Measurements from ENCODE around the gene EMSY.

Gene EMSY

DNA sequence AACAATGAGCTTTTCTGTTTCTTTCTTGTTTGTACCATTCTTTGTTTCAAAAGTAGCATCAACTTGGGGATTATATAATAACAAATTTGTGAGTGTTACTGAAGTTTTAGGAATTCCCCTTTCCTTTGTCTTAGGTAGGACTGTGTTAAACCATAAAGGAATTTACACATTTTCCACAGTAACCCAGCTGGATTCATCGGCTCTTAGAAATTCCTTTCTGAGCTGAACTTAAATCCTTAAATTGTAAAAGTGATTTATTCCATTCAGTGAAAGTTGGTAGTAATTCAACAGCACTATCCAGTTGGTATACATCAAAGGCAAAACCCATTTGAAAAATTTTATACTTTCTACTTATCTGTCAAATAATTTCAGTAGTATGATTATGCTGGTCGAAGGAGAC is 11.8 kb downstream of the EMSY start:
- no peak for DNase-seq (ENCODE audit: low read depth in 2 of 2)

DNA sequence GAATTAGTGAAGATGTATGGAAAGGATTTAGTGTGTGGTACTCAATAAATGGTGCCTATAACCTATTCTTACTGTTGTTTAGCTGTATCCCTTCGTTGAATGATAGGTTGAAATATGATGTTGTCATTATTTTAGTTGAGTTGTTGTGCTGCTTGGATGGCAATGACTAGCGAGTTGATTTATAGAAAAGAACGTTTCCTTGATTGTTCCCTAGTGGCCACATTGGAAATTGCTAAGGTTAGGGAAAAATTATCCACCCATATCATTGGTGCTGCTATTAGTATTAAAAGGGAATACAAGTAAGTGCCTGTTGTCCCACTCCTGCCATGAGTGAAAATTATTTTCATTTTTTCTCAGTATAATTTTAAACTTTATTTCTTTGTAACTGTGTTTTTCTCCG is 14.5 kb downstream of the EMSY start:
- no peak for DNase-seq (ENCODE audit: low read depth in 2 of 2)

DNA sequence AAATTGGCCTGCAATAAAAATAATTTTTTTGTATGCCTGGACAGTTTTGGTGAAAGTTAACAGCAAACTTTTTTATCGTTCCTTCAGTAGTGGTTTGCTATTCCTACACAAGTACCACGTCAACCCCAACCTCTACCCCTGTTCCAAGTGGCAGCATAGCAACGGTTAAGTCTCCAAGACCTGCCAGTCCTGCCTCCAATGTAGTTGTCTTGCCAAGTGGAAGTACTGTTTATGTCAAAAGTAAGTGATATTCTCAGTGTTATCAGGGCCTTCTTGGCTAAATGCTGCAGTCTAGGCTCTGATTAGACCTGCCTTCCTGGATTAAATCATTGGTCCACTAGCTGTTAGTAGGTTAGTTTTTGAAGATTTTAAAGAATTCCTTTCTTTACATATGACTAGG is 15.0 kb downstream of the EMSY start:
- no peak for DNase-seq (ENCODE audit: low read depth in 2 of 2)

DNA sequence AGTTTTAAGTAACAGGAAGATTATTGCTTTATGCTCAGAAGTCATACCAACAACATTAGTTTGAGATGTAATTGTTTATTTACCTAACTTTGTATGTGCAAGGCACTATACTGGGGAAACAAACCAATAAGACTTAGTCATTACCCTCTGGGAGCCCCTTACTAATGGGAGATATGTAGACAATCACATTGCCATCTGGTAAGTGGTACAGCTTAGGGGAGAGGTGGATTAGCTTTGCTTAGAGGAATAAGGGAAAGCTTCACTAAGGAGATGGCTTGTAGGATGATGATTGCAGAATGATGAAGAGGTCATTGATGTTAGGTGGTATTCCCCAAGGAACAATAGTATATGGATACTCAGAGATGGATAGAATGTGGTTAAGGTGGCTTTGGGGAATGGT is 17.5 kb downstream of the EMSY start:
- DNase-seq (ENCODE audit: low read depth in 2 of 2), result no peak

DNA sequence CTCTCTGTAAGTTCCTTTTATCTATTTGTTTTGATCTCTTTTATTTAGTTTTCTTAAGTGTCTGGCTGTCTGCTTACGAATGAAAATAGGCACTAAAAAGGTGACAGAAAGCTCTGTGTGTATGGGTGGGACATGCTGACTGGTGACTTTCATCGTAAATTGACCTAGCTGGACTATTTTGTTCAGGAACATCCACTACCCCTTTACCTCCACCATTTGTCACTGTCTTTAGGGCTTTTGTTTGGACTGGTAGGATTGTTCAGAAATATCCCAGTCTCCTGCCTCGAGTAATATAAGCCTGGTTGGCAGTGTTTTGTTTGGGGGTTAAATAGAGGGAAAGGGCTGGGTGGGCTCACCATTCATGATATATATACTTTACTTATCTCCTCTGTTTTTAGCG is 20.9 kb downstream of the EMSY start:
- no peak for DNase-seq (ENCODE audit: low read depth in 2 of 2)

DNA sequence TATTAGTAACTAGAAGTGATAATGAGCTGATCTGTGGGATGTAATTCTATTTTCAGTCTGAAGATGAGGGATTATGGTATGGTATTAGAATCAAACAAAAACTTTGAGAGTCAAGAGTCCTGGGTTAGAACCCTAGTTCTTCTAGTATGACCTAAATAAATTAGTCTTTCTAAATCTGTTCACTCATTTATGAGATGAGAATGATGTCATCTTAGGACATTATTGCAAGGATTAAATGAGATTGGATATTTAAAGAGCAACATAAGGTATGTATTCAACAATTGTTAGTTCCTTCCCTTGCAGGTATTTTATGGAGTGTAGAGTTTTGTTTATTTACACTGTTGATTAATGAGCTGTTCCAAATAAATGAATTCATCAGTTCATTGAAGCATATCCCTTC is 21.8 kb downstream of the EMSY start:
- no peak for DNase-seq (ENCODE audit: low read depth in 2 of 2)

DNA sequence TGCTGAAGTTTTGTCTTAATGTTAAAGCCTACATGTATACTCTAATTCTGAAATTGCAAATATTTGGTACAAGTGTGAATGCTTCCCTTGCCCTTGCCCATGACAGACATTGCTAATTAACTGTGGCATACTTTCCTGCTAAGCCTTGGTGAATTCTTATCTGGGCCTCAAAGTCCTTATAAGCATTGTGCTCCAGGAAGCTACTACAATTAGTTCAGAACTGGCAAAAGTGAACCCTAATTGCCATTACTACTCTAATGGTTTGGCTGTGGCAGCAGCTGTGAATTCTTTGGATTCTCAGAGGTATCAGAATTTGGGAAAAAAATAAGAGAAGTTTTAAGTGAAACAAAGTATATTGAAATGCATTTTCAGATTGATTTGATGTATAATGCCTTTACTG is 24.3 kb downstream of the EMSY start:
- no peak for DNase-seq (ENCODE audit: low read depth in 2 of 2)

DNA sequence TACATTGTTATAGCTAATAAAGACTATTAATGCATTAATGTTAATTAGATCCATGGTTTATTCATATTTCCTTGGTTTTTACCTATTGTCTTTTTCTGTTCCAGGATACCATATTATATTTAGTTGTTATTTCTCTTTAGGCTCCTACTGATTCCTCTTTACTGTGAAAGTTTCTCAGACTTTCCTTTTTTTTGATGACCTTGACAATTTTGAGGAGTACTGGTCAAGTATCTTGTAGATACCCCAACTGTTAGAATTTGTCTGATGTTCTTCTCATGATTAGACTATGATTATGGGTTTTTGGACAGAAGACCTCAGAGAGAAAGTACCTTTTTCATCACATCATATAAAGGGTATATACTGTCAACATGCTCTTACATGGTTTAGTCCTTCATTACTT is 26.6 kb downstream of the EMSY start:
- no peak for DNase-seq (ENCODE audit: low read depth in 2 of 2)

DNA sequence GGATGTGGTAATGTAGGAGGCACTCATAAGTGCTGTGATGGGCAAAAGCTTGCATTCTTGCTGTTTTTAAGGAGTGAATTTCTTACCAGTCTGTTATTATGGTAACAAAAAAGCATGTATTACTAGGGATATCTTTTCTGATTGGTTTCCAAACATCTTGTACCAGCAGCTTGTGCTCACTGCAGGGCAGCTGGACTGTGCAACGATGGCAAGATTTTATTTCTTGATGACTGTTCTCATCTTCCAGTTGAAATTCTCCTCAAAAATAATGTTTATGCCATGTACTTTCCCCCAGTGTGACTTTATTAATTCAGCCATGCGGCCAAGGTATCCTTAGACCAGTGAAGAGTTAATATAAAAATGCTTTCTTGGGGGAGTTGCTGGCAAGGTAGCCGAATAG is 35.4 kb downstream of the EMSY start:
- DNase-seq (ENCODE audit: low read depth in 2 of 2), result no peak

DNA sequence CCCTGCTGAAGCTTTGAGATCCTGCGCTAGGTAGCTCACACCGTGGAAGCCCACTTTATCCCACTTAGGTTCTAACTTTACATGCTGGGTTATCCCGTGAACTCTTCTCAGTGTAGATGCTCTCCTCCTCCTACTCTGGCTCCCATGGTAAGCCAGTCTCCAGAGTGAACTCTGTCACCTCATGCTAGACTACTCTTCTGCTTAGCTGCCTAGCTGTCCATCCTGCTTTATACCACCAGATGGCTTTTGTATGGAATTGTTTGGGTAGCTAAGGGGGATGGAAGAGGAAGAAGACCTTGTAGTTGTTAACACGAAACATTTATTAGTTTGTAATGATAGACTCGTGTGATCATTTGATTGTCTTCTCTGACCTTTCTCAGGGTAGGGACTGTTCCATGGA is 46.8 kb downstream of the EMSY start:
- DNase-seq (ENCODE audit: low read depth in 2 of 2), result no peak

DNA sequence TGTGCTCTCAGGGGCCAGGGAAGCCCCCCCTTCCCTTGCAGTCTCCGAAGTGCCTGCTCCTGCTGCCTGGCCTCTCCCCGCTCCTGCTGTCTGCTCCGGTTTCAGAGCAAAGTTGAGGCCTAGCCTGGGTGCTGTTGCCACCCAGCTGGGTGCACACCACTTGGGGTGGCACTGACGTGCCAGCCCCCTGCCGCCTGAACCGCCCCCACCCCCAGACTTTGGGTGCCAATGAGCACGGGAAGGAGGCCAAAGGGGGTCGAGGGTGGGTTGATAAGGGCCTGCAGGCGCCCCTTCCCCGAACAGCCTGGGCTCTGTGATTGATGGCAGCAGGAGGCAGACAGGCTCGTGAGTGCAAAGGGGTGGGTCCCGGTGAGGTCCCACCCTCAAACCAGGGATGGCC is 48.2 kb downstream of the EMSY start:
- no peak for DNase-seq (ENCODE audit: low read depth in 2 of 2)

DNA sequence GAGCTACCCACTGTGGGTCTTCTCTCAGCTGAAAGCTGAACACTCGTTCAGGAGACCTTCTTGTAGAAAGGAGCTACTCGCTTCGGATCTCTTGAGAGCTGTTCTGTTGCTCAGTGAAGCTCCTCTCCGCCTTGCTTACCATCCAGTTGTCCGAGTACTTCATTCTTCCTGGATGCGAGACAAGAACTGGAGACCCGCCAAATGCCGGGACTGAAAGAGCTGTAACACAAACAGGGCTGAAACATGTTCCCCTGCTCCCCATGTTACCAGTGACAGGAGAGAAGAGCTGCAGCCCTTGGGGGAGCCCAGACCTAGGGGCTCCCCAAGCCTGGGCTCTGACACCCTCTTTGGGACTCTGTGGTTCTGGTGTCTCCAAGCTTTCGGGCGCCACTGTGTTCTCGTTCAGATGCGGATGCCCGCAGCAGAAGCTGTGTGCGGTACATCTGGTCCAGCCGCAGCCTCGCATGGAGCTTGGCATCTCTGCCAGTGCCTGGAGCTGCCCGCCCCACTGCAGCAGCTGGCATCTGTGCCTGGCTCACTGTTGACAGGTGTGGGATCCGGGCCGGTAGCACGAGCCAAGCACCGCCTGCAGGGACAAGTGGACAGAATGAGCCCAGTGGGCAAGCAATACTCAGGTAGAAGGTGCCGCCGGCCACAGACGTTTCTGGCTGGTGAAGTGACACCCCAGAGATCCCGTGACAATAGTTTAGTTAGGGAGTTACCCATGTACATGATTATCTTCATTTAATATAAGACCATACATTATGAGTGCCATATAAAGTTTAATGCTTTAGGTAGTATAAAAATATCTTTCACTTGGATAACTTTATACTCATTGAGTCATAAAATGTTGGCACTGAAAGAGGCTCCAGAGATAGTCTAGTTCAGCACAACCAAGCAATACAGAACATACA is 49.1 kb downstream of the EMSY start:
- DNase-seq (ENCODE audit: low read depth in 2 of 2), result no peak

DNA sequence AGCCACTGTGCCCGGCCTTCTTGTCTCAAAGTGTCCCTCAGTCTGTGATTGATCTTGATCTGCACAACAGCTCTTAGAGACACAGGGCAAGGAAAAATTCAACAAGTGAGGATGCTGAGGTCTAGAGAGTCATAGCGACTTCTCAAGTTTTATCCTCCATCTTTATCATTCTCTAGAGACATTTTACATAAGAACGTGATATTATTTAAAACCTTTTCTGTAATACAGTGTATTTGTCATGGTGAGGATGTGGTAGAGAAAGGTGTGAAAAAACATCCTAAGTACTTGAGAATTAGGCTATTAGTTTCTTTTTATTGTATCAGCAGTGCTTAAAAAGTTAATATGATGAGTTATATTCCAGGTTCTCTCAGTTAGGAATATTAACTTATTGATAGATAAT is 50.2 kb downstream of the EMSY start:
- DNase-seq (ENCODE audit: low read depth in 2 of 2), result no peak

DNA sequence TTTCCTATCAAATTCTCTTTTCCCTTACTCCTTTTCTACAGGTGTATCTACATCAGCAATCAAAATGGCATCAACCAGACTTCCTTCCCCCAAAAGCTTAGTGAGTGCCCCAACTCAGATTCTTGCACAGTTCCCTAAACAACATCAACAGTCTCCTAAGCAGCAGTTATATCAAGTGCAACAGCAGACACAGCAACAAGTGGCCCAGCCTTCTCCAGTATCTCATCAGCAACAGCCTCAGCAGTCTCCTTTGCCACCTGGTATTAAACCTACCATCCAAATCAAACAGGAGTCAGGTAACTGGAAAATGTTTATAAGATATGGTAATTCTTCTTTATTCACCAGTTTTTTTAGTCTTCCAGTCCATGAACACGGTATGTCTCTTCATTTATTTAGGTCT is 51.4 kb downstream of the EMSY start:
- DNase-seq (ENCODE audit: low read depth in 2 of 2), result no peak

DNA sequence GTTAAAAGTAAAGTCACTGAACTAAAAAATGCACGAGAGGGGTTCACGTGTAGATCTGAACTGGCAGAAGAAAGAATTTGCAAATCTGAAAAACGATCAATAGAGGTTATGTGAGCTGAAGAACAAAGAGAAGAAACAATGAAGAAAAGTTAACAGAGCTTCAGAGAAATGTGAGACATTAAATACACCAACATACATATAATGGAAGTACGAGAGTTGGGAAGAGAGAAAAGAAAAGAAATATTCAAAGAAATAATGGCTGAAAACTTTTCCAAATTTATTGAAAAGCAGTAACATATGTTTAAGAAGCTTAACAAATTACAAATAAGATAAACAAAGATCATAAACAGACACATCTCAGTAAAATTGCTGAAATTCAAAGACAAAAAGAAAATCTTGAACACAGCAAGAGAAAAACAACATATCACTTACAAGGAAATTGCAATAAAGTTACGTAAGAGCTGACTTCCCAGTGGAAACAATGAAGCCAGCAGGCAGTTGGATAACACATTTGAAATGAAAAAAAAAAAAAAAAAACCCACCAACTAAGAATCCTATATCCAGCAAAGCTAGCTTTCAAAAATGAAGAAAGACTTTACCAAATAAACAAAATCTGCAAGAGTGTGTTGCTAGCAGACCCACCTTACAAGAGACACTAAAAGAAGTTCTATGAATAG is 56.8 kb downstream of the EMSY start:
- no peak for DNase-seq (ENCODE audit: low read depth in 2 of 2)

DNA sequence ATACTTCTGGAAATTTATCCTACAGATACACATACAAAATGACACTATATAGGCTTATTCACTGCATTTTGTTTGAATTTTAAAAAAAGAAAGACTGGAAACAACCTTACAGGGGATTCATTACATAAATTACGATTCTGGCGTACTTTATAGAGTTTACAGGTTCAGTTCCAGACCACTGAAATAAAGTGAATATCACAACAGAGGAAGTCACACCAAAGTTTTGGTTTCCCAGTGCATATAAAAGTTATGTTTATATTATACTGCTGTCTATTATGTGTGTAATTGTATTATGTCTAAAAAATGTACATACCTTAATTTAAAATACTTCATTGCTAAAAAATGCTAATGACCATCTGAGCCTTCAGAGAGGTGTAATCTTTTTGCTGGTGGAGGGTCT is 62.0 kb downstream of the EMSY start:
- no peak for DNase-seq (ENCODE audit: low read depth in 2 of 2)

DNA sequence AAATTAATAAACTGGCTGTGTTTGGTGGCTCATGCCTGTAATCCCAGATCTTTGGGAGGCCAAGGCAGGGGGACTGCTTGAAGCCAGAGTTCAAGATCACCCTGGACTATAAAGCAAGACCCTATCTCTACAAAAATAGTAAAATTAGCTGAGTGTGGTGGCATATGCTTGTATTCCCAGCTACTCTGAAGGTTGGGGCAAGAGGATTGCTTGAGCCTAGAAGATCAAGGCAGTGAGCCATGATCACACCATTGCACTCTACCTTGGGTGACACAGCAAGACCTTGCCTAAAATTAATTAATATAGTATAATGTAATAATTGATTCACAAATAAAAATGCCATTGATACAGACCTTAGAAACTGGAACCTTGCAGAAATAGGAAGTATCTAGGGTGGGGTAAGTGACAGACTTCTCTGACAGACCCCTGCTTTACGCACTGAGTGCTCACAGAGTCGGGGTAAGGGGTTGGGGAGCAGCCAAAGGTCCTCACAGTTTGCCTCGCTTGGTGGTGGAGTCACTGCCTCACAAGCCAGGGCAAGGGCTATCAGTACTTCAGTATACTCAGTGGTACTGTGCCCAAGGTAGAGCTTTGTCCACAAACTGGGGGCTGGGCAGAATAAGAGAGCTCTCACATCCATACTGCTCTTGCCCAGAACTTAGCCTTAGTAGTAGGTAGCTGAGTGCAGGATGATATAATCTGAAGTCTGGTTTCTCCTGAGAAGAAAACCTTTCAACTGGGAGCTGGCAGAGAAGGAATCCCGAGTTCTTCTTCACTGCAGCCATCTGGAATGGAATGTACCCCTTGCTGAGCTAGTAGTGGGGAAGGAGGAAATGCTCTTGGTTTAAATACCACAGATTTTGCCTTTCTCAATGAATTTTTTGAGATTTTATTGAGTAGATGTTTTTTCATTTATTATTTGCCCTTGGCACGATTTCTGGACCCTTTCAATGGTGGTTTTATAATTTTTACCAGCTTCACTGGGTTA is 65.5 kb downstream of the EMSY start:
- DNase-seq (ENCODE audit: low read depth in 2 of 2), result no peak

DNA sequence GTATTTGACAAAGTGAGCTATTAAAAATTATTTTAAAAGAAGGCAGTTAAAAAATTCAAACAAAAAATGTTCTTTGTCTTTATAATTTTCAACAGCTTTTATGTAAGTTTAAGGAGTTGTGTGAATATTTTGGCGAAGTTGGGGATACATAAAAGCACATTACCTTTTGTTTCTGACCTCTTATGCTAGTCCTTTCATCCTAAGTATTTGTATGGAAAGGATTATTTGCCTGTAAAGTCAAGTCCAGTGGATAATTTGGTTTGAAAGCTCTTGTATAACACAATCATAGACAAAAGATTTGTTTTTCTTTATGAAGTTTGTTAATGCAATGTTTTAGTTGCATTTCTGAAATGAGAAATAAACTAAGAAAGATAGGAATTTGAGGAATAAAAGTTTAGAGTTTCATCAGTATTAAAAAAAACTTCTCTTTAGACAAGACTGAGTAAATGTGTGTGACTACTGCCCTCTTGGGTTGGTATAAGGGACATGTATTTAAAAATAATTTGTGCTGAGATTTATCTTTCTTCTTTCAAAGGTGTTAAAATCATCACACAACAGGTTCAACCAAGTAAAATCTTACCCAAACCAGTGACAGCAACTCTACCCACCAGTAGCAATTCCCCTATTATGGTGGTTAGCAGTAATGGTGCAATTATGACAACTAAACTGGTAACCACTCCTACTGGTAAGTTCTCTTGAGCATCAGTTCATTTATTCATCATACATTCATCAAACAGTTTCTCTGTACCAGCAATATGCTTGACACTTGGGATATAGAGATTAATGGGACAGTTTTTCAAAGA is 68.2 kb downstream of the EMSY start:
- no peak for DNase-seq (ENCODE audit: low read depth in 2 of 2)

DNA sequence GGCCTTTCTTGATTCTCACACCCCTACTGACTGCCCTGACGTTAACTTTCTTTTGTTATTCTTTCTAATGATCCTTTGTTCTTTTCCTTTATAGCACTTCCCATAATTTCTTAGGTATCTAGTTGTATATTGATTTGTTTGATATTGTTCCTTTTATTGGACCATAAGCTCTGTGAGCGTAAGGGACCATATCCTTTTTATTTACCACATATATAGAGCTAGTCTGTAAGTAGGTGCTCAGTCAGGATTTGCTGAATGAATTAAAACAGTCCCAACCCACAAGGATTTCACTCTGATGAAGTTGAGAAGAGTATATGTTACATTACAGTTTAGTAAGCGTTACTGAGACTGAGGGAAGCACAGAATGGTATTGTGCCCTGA is 68.8 kb downstream of the EMSY start:
- DNase-seq (ENCODE audit: low read depth in 2 of 2), result no peak

DNA sequence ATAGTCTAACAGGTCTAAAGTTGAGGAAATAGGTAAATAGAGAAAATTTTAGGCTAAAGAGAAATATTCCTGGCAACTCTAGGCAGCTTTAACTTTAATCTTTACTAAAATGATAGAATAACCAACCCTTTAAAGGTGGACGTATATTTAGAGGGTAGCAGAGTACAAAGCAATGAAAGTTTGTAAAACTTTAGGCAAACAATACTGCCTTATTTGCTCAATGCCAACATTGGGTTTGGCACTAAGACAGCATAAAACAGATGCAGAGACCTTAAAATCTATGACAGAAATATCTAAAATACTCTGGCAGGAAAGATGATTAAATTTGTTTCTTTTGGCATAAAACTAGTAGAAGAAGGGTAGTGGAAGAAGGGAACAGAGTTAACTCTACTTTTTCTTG is 70.7 kb downstream of the EMSY start:
- no peak for DNase-seq (ENCODE audit: low read depth in 2 of 2)

DNA sequence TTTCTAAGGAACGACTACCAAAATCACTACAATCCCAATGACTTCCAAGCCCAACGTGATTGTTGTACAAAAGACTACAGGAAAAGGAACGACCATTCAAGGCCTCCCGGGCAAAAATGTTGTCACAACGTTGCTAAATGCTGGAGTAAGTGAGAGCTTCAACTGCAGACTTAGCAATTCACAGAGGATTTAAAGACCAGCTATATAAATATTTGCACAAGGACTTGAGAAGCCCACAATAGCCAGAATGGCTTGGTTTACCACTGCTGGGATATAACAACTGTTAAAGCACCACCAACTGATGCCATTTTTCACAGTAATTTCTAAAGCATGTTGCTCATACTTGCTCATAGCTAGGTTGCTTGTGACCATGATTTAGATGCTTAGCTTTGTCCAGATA is 78.3 kb downstream of the EMSY start:
- no peak for DNase-seq (ENCODE audit: low read depth in 2 of 2)

Measured in stimulated activated CD8-positive, alpha-beta memory T cell treated with anti-CD3 and anti-CD28 coated beads, Interleukin-15, amount 100 ng/mL, for 4 hours (primary cell).